ENCODE measurements around the gene THRB. TPM values are rescaled to one million over a fixed set of nuclear protein-coding genes. Genes with fewer than 3 reads are reported as not detected.

THRB gene
- total RNA-seq, 3 donors from 2014 or later, result 29.8 to 40.2 (median 39.2) TPM

GRCh38 chr3:24340966-24341365 is 153.7 kb downstream of the THRB start:
- no peaks in the 10 kb centered on the region for H3K27me3 ChIP-seq
- no peak for DNase-seq (ENCODE audit: low spot score in 2 of 2)

GRCh38 chr3:24340161-24340560 is 154.5 kb downstream of the THRB start:
- Histone ChIP-seq H3K4me1 (peaks cover 3 to 6% of the 10 kb centered on the region in 2 donors), H3K4me3 (no peak overlapping the region), H3K9me3 (no peaks in the 10 kb centered on the region), H3K27ac (no peak overlapping the region), H3K36me3 (no peaks in the 10 kb centered on the region), H3K27me3 (no peaks in the 10 kb centered on the region)
- intact Hi-C loops (cut with DNase I; ENCODE audit: low total_unique reads), result no loop called here
- TF ChIP-seq POLR2AphosphoS5 (IDR thresholded peaks at IDR 0.05) (no peak), CTCF (IDR thresholded peaks at IDR 0.05) (no peak), POLR2A (IDR thresholded peaks at IDR 0.05) (no peak)
- no peak for DNase-seq (ENCODE audit: low spot score in 2 of 2)

More at GRCh38 chr3:24340966-24341365, 153.7 kb downstream of the THRB start:
- Histone ChIP-seq H3K4me3 (no peak overlapping the region), H3K9me3 (no peaks in the 10 kb centered on the region), H3K4me1 (peaks cover 3 to 6% of the 10 kb centered on the region in 2 donors), H3K36me3 (no peaks in the 10 kb centered on the region), H3K27ac (no peak overlapping the region)
- intact Hi-C loops (cut with DNase I; ENCODE audit: low total_unique reads), result no loop called here
- TF ChIP-seq POLR2A (IDR thresholded peaks at IDR 0.05) (no peak), POLR2AphosphoS5 (IDR thresholded peaks at IDR 0.05) (no peak), CTCF (IDR thresholded peaks at IDR 0.05) (no peak)

GRCh38 chr3:24339266-24339825 is 155.3 kb downstream of the THRB start:
- no peak overlapping the region for H3K27ac ChIP-seq
- no peak overlapping the region for H3K4me3 ChIP-seq
- no peak for TF ChIP-seq POLR2AphosphoS5 (IDR thresholded peaks at IDR 0.05)
- no peak for TF ChIP-seq CTCF (IDR thresholded peaks at IDR 0.05)
- no peak for TF ChIP-seq POLR2A (IDR thresholded peaks at IDR 0.05)
- DNase-seq (ENCODE audit: low spot score in 2 of 2), result no peak
- H3K36me3 ChIP-seq, result no peaks in the 10 kb centered on the region
- H3K4me1 ChIP-seq, result peaks cover 0 to 6% of the 10 kb centered on the region in 2 donors
- intact Hi-C loops (cut with DNase I; ENCODE audit: low total_unique reads), result no loop called here
- H3K9me3 ChIP-seq, result no peaks in the 10 kb centered on the region
- no peaks in the 10 kb centered on the region for H3K27me3 ChIP-seq

GRCh38 chr3:24338409-24339130 is 156.1 kb downstream of the THRB start:
- no peak for DNase-seq (ENCODE audit: low spot score in 2 of 2)
- TF ChIP-seq POLR2AphosphoS5 (IDR thresholded peaks at IDR 0.05) (no peak), CTCF (IDR thresholded peaks at IDR 0.05) (no peak), POLR2A (IDR thresholded peaks at IDR 0.05) (no peak)
- Histone ChIP-seq H3K27ac (no peak overlapping the region), H3K36me3 (no peaks in the 10 kb centered on the region), H3K9me3 (no peaks in the 10 kb centered on the region), H3K4me3 (no peak overlapping the region), H3K27me3 (no peaks in the 10 kb centered on the region), H3K4me1 (peaks cover 0 to 6% of the 10 kb centered on the region in 2 donors)
- intact Hi-C loops (cut with DNase I; ENCODE audit: low total_unique reads), result no loop called here

GRCh38 chr3:24336101-24336500 is 158.5 kb downstream of the THRB start:
- H3K9me3 ChIP-seq, result no peaks in the 10 kb centered on the region
- no peaks in the 10 kb centered on the region for H3K36me3 ChIP-seq
- no peak for TF ChIP-seq CTCF (IDR thresholded peaks at IDR 0.05)
- no peak for TF ChIP-seq POLR2AphosphoS5 (IDR thresholded peaks at IDR 0.05)
- no peak for TF ChIP-seq POLR2A (IDR thresholded peaks at IDR 0.05)
- DNase-seq (ENCODE audit: low spot score in 2 of 2), result no peak
- H3K27me3 ChIP-seq, result no peaks in the 10 kb centered on the region
- peaks cover 0 to 6% of the 10 kb centered on the region in 2 donors for H3K4me1 ChIP-seq
- intact Hi-C loops (cut with DNase I; ENCODE audit: low total_unique reads), result no loop called here
- no peak overlapping the region for H3K4me3 ChIP-seq
- no peak overlapping the region for H3K27ac ChIP-seq
